ENCODE data around the gene COL20A1. TPM values are rescaled to one million over a fixed set of nuclear protein-coding genes. Genes with fewer than 3 reads are reported as not detected.

Gene COL20A1
- total RNA-seq, 6 experiments from 2014 or later, result 0.02 TPM; not detected in 5

GRCh38 chr20:63297371-63297781, 4.4 kb downstream of the COL20A1 start:
- Mint-ChIP-seq H3K4me1 (ENCODE audit: low read depth) (no peaks in the 10 kb centered on the region), H3K27ac (no peak overlapping the region), H3K9me3 (no peaks in the 10 kb centered on the region; the same call in 1 of the 2 replicates), H3K27me3 (ENCODE audit: insufficient read depth) (peaks cover 32% of the 10 kb centered on the region), H3K36me3 (ENCODE audit: low read depth) (no peaks in the 10 kb centered on the region), H3K4me3 (no peak overlapping the region)
- no peak for DNase-seq
- no peak for TF ChIP-seq CTCF (IDR thresholded peaks at IDR 0.05)

- DNase-seq, result no peak
- Mint-ChIP-seq H3K9me3 (no peaks in the 10 kb centered on the region; the same call in 1 of the 2 replicates), H3K27me3 (ENCODE audit: insufficient read depth) (peaks cover 38% of the 10 kb centered on the region)
Measured at GRCh38 chr20:63297796-63298572, 5.0 kb downstream of the COL20A1 start.

GRCh38 chr20:63298731-63299312, 5.8 kb downstream of the COL20A1 start:
- H3K36me3 Mint-ChIP-seq (ENCODE audit: low read depth), result no peaks in the 10 kb centered on the region
- H3K4me1 Mint-ChIP-seq (ENCODE audit: low read depth), result no peaks in the 10 kb centered on the region
- no peak for DNase-seq
- H3K4me3 Mint-ChIP-seq, result no peak overlapping the region
- peaks cover 35% of the 10 kb centered on the region for H3K27me3 Mint-ChIP-seq (ENCODE audit: insufficient read depth)
- TF ChIP-seq CTCF (IDR thresholded peaks at IDR 0.05), result no peak
- no peak overlapping the region for H3K27ac Mint-ChIP-seq
- no peaks in the 10 kb centered on the region; the same call in 1 of the 2 replicates for H3K9me3 Mint-ChIP-seq

More at GRCh38 chr20:63297796-63298572, 5.0 kb downstream of the COL20A1 start:
- Mint-ChIP-seq H3K4me3 (no peak overlapping the region), H3K4me1 (ENCODE audit: low read depth) (no peaks in the 10 kb centered on the region), H3K27ac (no peak overlapping the region), H3K36me3 (ENCODE audit: low read depth) (no peaks in the 10 kb centered on the region)
- no peak for TF ChIP-seq CTCF (IDR thresholded peaks at IDR 0.05)

GRCh38 chr20:63301671-63302070, 8.7 kb downstream of the COL20A1 start:
- no peaks in the 10 kb centered on the region for H3K36me3 Mint-ChIP-seq (ENCODE audit: low read depth)
- no peak for TF ChIP-seq CTCF (IDR thresholded peaks at IDR 0.05)
- no peak overlapping the region for H3K27ac Mint-ChIP-seq
- no peaks in the 10 kb centered on the region; the same call in 1 of the 2 replicates for H3K9me3 Mint-ChIP-seq
- no peak for DNase-seq
- H3K27me3 Mint-ChIP-seq (ENCODE audit: insufficient read depth), result peaks cover 15% of the 10 kb centered on the region
- H3K4me1 Mint-ChIP-seq (ENCODE audit: low read depth), result no peaks in the 10 kb centered on the region
- no peak overlapping the region for H3K4me3 Mint-ChIP-seq

- no peaks in the 10 kb centered on the region for H3K36me3 Mint-ChIP-seq (ENCODE audit: low read depth)
- H3K9me3 Mint-ChIP-seq, result no peaks in the 10 kb centered on the region; the same call in 1 of the 2 replicates
- H3K4me1 Mint-ChIP-seq (ENCODE audit: low read depth), result no peaks in the 10 kb centered on the region
- H3K27ac Mint-ChIP-seq, result no peak overlapping the region
- no peak overlapping the region for H3K4me3 Mint-ChIP-seq
- TF ChIP-seq CTCF (IDR thresholded peaks at IDR 0.05), result no peak
- peaks cover 13% of the 10 kb centered on the region for H3K27me3 Mint-ChIP-seq (ENCODE audit: insufficient read depth)
- DNase-seq, result no peak
Measured at GRCh38 chr20:63303095-63303666, 10.2 kb downstream of the COL20A1 start.
